Activated gamma-delta T cell treated with anti-CD3 and anti-CD28 coated beads, Interleukin-2, amount 50 U/mL, for 16 hours (primary cell): ENCODE data around the gene PPFIA4.

Source experiments
- DNase-seq: peaks from one replicate; pipeline ENCODE4 v3.0.0-alpha.2; 2020; ENCODE audit warnings: low read depth

PPFIA4 gene

DNA sequence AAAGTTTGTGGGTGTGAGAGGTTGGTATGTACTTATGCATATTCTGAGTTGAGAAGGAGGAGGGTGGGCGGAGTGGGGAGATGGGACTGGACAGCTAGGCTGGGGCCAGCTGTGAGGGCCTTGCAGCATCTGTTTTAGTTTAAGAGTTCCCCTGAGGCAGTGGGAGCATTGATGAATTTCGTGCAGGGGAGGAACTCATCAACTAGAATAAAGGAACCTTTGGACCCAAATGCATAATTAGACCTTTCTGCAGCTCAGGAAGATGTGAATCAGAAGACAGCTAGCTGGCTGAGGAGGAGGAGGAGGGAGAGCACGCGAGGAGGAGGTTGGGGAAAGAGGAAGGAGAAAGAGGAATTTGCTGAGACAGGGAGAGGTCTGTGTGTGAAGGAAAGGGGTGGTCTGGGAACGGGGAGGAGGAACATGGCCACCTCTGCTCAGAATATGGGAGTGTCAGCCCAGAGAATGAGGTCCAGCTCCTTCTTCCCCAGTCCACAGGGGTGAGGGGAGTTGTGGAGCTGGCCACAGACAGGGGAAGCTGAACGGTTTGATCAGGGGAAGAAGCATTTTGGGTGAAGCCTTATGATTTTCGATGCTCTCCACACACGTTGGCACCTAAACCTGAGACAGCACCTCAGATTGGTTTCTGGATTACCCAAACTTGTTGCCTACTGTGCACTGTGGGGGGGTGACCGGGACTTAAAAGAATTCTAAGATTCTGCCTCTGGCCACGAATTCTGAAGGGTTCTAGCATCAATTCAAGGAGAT is 31.8 kb downstream of the PPFIA4 start:
- no peak for DNase-seq

DNA sequence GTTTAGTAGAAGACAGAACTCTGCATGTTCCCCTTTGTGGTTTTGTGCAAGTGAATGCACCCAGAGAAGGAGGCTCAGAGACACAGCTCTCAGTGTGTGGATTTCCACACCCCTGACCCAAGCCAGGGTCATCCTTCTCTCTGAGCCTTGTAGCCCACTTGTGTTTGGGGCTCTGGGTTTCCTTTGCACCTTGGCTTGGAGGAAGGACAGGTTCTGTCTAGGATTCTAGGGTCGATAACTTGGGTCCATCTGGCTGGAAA is 32.3 kb downstream of the PPFIA4 start:
- DNase-seq: no peak

DNA sequence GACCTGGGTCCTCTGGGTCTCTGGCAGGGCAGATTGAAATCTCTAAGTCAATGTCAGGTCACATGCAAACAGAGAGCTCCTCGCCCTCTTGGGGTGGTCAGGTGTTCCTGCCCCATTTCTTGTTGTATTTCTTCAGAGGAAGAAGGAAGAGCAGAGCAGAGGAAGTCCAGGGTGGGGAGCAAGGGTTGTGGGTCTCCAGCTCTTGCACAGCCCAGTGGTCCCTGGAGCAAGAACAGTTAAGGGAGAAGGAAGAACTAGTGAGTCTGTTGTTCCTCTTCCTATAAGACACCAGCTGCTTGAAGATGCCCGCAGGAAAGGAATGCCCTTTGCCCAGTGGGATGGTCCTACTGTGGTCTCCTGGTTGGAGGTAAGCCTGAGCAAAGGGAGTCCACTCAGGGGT is 33.2 kb downstream of the PPFIA4 start:
- no peak for DNase-seq

DNA sequence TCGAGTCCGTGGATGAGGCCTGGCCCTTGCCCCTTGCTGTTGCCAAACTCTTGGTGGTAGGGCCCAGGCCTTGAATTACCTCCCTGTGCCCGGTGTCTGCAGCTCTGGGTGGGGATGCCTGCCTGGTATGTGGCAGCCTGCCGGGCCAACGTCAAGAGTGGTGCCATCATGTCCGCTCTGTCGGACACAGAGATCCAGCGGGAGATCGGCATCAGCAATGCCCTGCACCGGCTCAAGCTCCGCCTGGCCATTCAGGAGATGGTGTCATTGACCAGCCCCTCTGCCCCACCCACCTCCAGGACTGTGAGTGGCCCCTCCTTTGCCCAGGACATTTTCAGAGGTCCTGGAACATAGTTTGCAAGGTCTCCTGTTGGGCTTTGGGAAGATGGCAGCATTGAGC is 33.8 kb downstream of the PPFIA4 start:
- no peak for DNase-seq

DNA sequence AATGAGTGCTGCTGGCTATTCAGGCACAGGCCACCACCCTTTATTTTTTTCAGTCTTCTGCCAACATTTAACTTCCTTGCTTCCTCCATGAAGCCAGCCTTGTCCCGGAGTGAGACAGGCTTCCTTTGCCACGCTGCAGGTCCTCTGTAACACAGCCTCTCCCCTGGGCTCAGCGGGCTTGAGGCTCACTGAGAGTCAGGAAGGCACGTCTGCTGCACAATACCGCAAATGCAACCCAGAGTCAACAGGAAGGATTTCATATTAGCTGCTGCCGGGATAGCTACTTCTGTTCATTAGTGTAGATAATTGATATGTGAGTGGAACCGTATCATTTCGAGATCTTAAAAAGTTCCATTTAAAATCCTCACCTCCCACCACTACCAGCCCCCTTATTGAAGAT is 37.0 kb downstream of the PPFIA4 start:
- DNase-seq: no peak

DNA sequence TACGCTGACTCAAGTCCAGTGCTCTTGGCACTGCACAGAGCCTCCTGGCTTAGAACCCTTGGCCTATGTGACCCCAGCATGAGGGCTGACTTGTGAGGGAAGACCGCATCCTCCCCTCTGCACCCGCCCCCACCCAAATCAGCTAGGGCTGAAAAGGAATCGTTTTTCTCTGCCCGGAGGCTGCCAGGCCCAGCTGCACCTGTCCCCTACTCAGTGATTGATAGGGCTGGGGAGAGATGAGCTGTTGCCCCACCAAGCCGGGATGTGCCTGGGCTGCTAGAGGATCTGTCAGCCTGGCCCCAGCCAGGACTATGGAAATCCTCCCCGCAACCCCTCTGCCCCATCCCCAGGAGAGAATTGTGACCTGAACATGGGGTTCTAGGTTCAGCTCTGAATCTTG is 38.9 kb downstream of the PPFIA4 start:
- no peak for DNase-seq

DNA sequence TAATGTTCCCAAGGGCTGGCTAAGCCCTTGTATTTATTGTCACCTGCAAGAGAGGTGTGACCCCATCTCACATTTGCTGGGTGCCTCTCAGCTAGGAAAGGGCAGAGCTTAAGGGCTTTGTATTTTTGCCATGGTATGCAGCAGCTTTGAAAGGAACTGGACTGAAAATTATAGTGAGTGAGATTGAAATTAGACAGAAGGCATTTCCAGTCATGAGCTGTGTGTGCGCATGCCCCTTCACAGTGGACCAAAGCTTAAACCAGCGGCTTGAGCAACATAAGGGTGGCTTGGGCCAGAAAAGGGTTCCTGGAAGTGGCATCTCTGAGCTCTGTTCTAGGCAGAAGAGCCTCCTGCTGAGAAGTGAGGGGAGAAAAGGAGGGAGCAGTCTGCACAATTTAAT is 39.7 kb downstream of the PPFIA4 start:
- DNase-seq: no peak

DNA sequence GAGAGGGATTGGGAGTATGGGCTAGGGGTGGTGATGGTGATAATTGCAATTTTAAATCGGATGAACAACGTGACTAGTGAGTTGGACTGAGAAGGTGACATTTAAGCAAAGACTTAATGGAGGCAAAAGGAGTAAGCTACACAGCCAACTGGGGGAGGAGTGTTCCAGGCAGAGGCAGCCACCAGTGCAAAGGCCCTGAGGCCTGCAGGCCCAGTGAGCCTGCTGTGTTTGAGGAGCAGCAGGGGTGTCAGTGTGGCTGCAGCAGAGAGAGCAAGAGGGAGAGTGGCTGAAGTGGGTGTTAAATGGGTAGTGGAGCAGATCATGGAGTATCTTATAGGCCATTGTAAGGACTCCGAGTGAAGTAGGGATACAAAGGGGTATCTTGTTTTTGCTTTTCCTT is 40.7 kb downstream of the PPFIA4 start:
- no peak for DNase-seq

DNA sequence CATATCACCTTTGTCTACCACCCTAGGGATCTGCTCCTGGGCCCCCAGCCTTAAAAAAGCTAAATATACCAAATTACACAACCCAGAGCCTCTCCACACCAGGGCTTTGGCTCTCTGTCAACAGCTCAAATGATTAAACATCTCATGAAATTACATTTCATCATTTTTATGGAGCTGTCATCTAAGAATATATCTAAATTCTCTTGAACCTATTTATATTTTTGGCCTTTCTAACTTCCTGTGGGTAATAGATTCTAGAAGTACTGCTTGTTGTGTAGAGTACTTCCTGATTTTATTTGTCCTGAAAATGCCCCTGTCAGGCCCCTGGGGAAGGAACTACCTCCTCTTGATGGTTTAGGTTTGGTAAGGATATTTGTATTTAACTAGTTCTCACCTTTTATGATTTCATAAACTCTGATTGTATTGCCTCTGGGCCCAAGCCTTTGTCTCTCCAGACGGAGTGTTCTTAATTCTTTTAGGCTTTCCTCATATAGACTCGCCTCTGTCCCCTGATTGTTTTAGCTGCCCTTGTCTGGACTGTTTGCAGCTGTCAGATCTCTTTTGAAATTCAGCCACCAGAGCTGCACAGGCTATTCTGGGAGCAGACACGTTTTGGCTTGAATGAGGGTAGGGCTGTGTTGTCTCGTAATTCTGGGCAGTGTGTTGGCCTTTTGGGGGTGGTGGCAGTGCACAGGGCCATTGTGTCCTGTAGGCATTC is 42.9 kb downstream of the PPFIA4 start:
- no peak for DNase-seq

DNA sequence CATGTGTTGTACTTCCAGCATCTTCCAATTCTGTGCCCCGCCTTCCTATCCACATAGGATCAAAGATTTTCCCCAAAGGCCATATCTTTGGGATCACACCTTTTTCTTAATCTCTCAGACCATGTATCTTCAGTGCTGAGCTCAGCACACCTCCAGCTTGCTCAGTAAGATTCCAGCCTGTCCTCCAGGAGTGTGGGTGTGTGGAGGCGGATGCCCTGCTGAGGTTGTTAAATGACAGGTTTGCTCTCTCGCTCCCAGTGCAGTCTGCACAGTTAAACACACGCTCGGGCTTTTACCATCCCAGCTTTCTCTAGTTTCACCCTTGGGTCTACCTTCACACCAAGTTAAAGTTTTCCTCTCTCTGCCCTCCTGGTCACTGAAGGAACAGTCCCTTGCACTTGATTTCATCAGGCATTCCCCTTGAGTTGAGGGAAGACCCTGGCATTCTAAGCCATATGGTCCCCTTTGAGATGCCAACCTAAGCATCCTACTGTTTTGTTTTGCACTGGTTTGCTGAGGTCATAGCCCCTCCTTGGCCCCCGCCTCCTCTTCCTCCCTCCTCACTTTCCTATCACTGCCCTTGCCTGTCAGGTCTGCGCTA is 45.8 kb downstream of the PPFIA4 start:
- no peak for DNase-seq

DNA sequence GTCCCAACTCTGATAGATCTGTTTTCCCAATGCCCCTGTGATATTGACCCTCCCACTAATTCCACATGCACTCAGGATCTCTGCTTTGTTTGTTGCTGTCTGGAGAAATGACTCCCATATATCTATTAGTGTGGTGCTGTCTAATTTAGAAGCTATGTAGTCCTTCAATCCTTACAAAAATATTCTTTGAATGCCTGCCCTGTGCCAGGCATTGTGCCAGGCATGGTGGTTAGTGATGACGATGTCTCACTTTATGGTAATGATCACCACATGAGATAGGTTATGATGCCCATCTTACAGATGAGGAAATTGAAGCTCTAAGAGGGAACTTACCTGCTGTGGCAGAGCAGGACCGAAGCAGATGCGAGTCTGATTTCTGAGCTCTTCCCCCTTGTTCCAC is 46.6 kb downstream of the PPFIA4 start:
- DNase-seq: no peak

DNA sequence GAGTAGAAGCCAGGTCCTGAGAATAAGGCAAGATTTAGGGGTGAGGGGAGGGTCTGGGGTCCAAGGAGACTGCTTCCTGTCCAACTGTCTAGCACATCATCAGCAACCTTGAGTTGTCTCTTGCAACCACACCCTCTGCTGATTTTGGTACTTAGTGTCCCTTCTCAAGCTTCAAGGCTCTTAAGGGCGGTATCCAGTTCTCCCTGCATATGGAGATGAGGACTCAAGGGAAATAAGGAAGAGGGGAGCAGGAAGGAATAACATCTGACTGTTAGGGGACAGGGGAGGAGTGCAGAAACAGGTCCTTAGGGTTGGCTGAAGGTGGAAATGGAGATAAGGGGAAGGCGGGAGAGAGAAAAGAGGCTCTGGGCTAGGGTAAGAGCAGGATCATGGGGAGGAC is 47.2 kb downstream of the PPFIA4 start:
- DNase-seq: no peak

DNA sequence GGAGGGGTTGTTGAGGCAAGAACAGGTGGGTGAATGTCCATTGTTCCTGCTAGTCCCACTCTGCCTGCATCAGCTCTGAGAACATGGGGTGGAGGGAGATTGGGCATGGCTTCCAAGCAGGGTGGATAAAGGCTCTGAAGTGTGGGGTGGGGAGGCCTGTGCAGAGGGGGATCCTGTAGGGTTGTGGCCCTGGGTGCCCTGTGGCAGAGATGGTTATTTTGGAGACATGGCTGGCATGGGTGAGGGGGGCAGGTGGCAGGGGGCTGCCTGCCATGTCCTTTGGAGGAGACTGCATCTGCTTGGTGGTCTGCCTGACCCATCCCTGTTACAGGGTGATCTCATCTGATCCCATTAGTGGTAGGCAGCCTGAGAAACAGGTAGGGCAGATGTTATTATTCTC is 48.3 kb downstream of the PPFIA4 start:
- no peak for DNase-seq

DNA sequence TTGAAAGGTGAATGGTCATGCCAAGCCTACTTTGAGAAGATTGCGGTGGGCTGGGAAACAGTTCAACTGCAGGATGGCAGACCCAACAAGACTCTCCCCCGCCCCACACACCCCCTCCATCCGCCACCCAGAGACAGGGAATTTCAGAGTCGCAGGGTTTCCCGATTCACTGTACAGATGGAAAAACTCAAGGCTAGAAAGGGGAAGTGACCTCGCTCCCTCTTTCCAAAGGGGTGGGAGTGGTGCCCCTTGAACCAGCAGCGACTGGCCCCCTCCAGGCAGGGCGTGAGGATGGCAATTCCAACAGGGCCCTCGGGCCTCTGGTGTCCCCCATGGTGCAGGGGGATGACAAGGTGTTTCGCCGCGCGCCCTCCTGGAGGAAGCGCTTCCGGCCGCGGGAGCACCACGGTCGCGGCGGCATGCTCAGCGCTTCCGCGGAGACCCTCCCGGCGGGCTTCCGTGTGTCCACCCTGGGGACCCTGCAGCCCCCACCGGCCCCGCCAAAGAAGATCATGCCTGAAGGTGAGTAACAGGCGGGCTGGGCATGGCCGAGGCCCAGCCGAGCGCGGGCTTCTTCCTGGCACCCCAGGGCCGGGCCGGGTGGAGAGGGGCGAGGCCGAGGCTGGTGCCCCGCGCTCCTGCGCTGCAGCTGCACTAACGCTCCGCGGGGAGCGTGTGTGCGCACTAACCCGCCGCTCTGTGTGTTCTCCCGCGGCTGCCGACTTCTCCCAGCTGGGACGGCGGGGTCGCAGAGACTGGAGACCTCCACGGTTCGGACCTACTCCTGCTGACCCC is 49.1 kb downstream of the PPFIA4 start:
- no peak for DNase-seq

DNA sequence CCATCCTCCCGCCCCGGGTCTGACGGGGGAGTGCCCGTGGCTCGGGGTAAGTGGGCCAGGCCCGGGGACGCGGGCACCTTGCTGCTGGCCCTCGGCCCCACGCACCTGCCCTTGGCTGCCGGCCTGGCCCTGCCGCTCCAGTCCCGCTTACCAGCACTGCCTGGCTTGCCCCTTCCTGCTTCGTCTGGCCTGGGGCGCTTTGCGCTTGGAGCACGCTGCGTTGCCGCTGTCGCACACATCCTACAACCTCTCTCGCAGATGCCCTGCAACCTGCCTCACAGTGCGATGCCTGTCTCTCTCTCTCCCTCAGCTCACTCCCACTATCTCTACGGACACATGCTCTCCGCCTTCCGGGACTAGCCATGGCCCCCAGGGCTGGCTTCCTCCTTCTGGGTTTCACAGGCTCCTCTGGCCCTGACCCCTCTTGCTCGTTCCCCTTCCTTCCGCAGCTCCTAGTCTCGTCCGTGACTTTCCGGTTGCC is 49.8 kb downstream of the PPFIA4 start:
- DNase-seq: no peak

DNA sequence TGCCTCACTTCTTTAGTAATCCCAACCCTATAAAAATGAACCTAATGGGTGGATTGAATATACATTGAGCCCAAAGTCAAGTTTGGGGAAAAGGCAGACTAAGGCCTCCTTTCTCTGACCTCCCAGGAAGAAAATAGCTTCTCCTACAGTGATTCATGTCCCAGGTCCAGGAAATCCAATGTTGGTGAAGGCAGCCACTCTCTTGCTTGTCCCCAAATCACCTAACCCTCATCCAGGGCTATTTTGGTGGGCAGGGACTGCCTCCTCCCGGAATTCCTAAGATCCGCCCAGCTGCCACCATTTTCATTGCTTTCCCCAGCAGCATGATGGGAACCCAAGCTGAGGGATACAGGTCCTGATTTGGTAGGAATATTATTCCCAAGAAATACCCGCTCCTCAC is 51.1 kb downstream of the PPFIA4 start:
- DNase-seq: no peak

DNA sequence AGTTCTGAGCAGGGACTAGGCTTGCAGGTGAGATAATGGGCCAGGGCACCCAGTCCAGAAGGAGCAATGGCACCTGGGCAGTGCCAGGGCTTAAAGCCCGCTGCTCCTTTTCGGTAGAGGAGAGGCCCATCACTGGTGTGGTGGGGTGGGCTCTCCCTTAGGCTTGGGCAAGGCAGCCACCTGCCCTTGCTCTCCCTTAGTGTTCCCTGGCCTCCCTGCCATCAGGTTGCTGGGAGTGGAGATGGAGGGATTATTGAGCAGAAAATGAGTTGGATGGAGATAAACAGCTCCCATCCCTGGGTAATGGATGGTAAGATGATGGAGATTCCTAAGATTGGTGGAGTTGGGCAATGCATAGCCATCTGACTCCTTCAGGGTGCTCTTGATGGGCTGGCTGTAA is 51.7 kb downstream of the PPFIA4 start:
- no peak for DNase-seq

DNA sequence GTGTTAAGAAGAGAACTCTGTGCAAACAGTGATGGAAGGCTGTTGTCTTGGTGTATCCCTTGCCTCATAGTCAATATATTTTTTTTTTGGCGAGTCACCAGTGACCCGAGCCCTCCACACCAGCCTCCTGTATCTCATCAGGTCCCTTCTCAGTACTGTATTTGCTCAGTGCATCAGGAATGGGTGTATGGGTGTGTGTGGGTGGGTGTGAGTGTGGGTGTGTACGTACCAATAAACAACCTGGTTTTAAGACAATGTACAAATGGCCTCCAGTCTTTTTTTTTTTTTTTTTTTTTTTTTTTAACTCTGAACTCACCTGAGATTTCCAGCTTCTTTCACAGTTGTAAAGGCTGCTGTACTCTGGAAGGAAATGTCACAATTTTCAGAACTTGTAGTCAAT is 52.2 kb downstream of the PPFIA4 start:
- DNase-seq: no peak

DNA sequence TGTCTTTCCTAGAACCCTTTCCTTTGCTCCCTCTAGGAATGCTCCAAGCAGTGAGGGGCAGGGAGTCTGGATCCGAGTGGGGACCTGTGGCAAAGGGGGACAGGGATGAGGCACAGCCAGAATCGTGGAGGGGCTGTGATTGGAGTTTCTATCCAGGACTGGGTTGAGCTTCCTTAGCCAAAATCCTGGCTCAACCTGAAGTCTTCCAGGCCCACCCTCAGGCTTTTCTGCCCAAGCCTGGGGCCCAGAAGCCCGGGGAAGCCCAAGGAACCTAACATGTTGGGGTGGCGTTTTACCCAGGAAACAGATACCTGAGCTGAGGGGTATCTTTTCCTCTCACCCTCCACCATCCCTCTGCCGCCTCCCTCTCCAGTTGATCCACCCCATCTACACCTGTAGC is 54.2 kb downstream of the PPFIA4 start:
- no peak for DNase-seq

DNA sequence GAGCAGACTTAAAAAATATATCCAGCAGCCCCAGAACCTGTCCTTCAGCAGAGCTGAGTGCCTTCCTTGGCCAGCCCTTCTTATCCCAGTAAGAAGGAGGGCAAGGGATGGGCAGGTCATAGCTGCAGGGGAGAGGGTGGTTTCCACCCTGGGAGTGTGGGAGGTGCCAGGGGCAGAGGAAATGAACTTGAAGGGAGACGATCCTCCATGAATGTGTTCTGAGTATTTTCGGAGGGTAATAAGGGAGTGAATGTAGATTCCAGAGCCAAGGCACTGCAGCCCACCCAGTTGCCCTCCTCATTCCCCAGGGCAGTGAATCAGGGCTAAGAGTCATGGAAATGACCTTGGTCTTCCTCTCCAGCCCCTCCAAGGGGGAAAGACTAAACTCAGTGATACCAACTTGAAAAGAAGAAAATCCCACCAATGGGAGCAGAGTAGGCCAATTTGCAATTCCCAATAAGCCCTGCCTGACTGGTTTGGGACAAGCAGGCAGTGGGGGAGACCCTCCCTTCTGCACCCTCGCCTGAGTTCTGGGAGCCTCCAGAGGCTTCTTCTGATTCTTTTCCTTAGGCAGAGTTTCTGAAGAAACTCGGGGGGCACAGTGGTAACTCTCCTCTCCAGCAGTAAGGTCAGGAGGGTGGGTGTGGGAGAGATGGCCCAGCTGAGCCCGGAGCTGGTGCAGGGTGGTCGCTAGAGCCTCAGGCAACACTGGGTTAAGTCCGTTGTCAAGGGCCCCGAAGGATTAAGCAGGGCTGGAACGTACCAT is 55.4 kb downstream of the PPFIA4 start:
- DNase-seq: no peak

DNA sequence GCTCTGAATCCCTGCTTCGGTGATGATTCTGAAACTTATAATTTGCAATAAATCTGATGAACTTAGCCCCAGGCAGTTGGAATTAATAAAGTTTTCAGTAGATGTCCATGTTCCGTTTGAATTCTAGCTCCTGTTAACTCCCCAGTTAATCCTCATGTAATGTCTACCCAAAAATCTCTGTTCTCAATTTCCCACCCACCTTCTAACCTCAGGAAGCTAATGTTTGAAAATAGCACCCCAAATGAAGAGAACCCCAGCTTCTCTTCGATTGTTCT is 55.9 kb downstream of the PPFIA4 start:
- no peak for DNase-seq
